Chondrocyte (in vitro differentiated cells): ENCODE results near the gene RUFY1. TPM values are rescaled to one million over a fixed set of nuclear protein-coding genes. Genes with fewer than 3 reads are reported as not detected.

ENCODE experiments used
- DNase-seq: peaks from one replicate; pipeline ENCODE4 v3.0.0; 2021; ENCODE audit warnings: mixed read lengths, low spot score
- H3K27ac Mint-ChIP-seq: one replicate; pipeline ENCODE4 v1.8.0; 2021; ENCODE audit warnings: mild to moderate bottlenecking, moderate library complexity, mixed read lengths; ENCODE audit not compliant: unreplicated experiment
- H3K27me3 Mint-ChIP-seq: 2 replicates; pipeline ENCODE4 v1.8.0; 2021; ENCODE audit warnings: low read depth, mixed read lengths
- H3K36me3 Mint-ChIP-seq: 2 replicates; pipeline ENCODE4 v1.8.0; 2021; ENCODE audit warnings: low read depth, mixed read lengths
- H3K4me1 Mint-ChIP-seq: 2 replicates; pipeline ENCODE4 v1.8.0; 2021; ENCODE audit warnings: low read depth, mild to moderate bottlenecking, mixed read lengths
- H3K4me3 Mint-ChIP-seq: one replicate; pipeline ENCODE4 v1.8.0; 2021; ENCODE audit warnings: mild to moderate bottlenecking, moderate library complexity, mixed read lengths; ENCODE audit not compliant: unreplicated experiment
- H3K9me3 Mint-ChIP-seq: 2 replicates; pipeline ENCODE4 v1.8.0; 2021; ENCODE audit warnings: low read depth, mixed read lengths
- CTCF ChIP-seq: fragments of 200-600 bp; sonication (generic); IDR thresholded peaks from 2 replicates; pipeline ENCODE4 v1.5.0; 2021; ENCODE audit warnings: antibody characterized with exemption, mild to moderate bottlenecking, moderate library complexity
- total RNA-seq: library from RNA; stranded (reverse); gene quantifications from 3 replicates; pipeline ENCODE4 v1.2.1, GENCODE V29; 2021

The RUFY1 gene
- total RNA-seq, 1 donor from 2014 or later, result 36.9 TPM

GRCh38 chr5:179606910-179607159, 56.5 kb downstream of the RUFY1 start:
- Mint-ChIP-seq H3K36me3 (peaks cover 29% of the 10 kb centered on the region), H3K27me3 (no peaks in the 10 kb centered on the region), H3K27ac (peak overlapping the region; percentile 66), H3K4me1 (peaks cover 19% of the 10 kb centered on the region), H3K4me3 (no peak overlapping the region), H3K9me3 (no peaks in the 10 kb centered on the region)
- no peak for DNase-seq
- no peak for TF ChIP-seq CTCF

DNA sequence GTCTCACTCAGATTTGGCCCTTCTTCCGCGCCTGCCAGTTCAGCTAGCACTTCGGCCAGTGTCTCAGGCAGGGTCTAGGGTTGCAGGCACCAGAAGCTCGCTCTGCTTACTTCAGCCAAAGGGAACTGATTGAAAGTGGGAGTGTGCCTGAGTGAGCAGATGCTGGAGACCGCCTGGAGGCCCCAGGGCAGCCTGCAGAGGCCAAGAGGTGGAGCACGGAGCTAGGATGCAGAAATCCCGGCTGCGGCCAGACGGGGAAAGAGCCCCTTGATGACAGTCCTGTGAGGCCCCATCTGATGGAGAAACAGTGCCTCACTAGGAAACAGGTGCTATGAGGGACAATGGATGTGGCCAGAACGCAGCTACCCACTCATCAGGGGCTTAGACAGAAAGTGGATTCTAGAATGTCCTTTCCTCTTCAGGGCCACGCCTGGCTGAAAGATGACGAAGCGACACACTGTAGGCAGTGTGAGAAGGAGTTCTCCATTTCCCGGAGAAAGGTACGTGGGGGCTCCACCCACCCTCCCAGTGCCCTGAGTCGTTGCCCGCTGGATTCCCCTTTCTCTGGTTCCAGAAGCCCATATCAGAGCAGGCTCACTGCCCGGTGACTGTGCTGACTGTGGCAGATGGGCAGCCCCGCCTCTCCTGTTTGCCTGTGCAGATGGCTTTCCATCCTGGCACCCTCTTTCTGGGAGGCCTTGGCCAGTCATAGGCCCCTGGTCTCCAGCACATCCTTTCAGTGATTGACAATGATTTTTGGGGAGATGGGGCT, 57.0 kb downstream of the RUFY1 start:
- Mint-ChIP-seq H3K27me3 (no peaks in the 10 kb centered on the region), H3K27ac (peak overlapping the region; percentile 66)

GRCh38 chr5:179608131-179608581, 57.8 kb downstream of the RUFY1 start:
- no peaks in the 10 kb centered on the region for H3K27me3 Mint-ChIP-seq
- no peak for TF ChIP-seq CTCF
- DNase-seq, result no peak
- no peak overlapping the region for H3K4me3 Mint-ChIP-seq
- H3K27ac Mint-ChIP-seq, result peak overlapping the region; percentile 66
- H3K9me3 Mint-ChIP-seq, result no peaks in the 10 kb centered on the region
- H3K36me3 Mint-ChIP-seq, result peaks cover 33% of the 10 kb centered on the region
- H3K4me1 Mint-ChIP-seq, result peaks cover 29% of the 10 kb centered on the region

More for the DNA sequence above, 57.0 kb downstream of the RUFY1 start:
- Mint-ChIP-seq H3K9me3 (no peaks in the 10 kb centered on the region), H3K4me3 (no peak overlapping the region), H3K36me3 (peaks cover 29% of the 10 kb centered on the region), H3K4me1 (peaks cover 21% of the 10 kb centered on the region)
- TF ChIP-seq CTCF, result no peak
- no peak for DNase-seq

DNA sequence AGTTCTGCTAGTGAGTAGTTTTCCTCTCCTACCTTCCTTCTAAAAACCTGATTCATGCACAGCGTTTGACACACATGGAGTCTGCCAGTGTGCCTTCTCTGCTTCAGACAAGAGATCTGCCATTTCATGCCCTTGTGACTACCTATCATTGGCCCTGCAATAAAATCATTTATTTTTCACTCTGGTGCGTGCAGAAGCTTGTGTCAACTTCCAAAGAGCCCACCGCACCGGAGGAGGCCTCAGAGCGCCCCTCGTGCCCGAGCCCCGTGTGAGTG, 59.4 kb downstream of the RUFY1 start:
- no peak overlapping the region for H3K4me3 Mint-ChIP-seq
- H3K27me3 Mint-ChIP-seq, result no peaks in the 10 kb centered on the region

More for the DNA sequence above, 59.4 kb downstream of the RUFY1 start:
- DNase-seq, result no peak
- peaks cover 39% of the 10 kb centered on the region for H3K4me1 Mint-ChIP-seq
- H3K9me3 Mint-ChIP-seq, result no peaks in the 10 kb centered on the region
- no peak for TF ChIP-seq CTCF
- H3K36me3 Mint-ChIP-seq, result peaks cover 45% of the 10 kb centered on the region
- H3K27ac Mint-ChIP-seq, result peak overlapping the region; percentile 28
